GM18526 (cell line): ENCODE data around the gene IVL.

Source experiments
- POLR2A ChIP-seq: IDR thresholded peaks from 3 replicates; pipeline ENCODE4 v1.6.1; 2011; ENCODE audit not compliant: insufficient read length; ENCODE audit errors: extremely low read depth

The IVL gene

GRCh38 chr1:152907686-152908601 is at the start of gene IVL:
TSS of gene IVL (plus strand) at chr1:152908546. CDS start at chr1:152909798, 1,252 bp downstream.
- no peak for TF ChIP-seq POLR2A

- no peak for TF ChIP-seq POLR2A
Observed at GRCh38 chr1:152859696-152860095, 48.6 kb upstream of the IVL start, which contains the start of gene LCE7A. TSS of gene LCE7A (plus strand) at chr1:152859996. CDS start at chr1:152860698, 702 bp downstream.

GRCh38 chr1:152860129-152860528 is 48.2 kb upstream of the IVL start:
- no peak for TF ChIP-seq POLR2A

DNA sequence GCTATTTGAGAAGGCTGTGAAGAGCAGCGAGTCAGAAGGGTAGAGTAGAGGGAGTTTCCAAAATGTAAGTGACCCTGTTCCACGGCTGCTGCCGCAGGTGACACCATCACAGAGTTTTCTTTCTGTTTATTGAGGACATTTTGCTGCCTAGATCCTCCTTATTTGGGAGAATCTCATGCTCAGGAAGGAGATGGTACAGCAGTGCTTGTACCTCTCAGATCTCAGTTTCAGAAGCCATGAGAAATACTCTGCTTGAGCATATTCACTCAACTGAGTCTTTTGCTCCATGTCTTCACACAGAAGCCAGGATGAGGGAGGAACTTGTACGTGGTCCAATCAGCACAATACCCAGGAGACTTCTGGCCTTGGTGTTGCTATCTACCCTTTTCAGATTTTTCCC is 47.0 kb upstream of the IVL start:
- TF ChIP-seq POLR2A, result no peak

DNA sequence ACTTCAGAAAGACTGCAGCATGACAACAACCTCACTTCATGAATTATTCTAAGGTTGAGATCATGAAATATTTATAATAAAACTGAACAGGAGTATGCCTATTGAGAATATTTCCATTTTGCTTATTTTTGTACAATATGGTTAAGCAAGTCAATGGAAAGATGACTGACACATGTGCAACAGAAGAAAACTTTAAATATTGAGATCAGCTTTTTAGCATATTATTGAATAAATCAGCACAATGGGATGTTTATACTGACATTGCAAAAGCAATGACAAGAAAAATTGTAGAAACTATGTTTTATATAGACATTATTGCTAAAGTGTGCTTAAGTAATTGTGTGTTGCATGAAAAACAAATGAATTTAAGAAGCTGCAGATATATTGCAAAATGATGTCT is 43.9 kb upstream of the IVL start:
- no peak for TF ChIP-seq POLR2A

- TF ChIP-seq POLR2A, result no peak
Observed at GRCh38 chr1:152866321-152866720, 42.0 kb upstream of the IVL start.

GRCh38 chr1:152869808-152870419 is 38.4 kb upstream of the IVL start:
- TF ChIP-seq POLR2A, result no peak

- TF ChIP-seq POLR2A, result no peak
Observed at GRCh38 chr1:152870831-152871730, 37.3 kb upstream of the IVL start.

DNA sequence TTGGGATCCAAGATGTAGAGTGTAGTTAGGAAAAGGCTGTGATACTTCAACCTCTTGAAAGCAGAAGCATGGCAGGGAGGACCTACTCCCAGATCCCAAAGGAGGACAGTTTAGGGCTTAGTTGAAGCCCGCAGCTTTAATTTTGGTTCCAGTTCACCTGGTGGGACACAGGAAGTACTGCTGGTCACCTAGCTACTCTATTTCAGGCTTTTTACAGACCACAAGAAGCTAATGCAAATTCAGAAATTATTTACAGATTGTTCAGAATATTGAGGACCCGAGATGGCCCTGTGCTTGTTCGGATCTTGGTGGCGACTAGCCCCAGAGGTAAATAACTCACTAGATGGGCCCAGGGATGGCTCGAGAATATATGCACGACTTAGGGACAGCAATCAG is 36.6 kb upstream of the IVL start:
- no peak for TF ChIP-seq POLR2A

- TF ChIP-seq POLR2A, result no peak
Observed at GRCh38 chr1:152873495-152873894, 34.9 kb upstream of the IVL start.

- TF ChIP-seq POLR2A, result no peak
Observed at GRCh38 chr1:152876827-152877226, 31.5 kb upstream of the IVL start.

GRCh38 chr1:152878042-152878441 is 30.3 kb upstream of the IVL start, which contains the start of gene SMCP:
TSS of gene SMCP (plus strand) at chr1:152878322. CDS start at chr1:152884423, 6,101 bp downstream.
- TF ChIP-seq POLR2A, result no peak

GRCh38 chr1:152879559-152880198 is 28.7 kb upstream of the IVL start:
- TF ChIP-seq POLR2A, result no peak

GRCh38 chr1:152880316-152880715 is 28.0 kb upstream of the IVL start:
- TF ChIP-seq POLR2A, result no peak

GRCh38 chr1:152880907-152881306 is 27.4 kb upstream of the IVL start:
- TF ChIP-seq POLR2A, result no peak
